ENCODE results near the gene ENOX1.

ENOX1 gene

GRCh38 chr13:43325636-43326035 lies 461.1 kb downstream of the ENOX1 start:
- DNase-seq (ENCODE audit: low read depth) = no peak
- TF ChIP-seq, protein P1, sequence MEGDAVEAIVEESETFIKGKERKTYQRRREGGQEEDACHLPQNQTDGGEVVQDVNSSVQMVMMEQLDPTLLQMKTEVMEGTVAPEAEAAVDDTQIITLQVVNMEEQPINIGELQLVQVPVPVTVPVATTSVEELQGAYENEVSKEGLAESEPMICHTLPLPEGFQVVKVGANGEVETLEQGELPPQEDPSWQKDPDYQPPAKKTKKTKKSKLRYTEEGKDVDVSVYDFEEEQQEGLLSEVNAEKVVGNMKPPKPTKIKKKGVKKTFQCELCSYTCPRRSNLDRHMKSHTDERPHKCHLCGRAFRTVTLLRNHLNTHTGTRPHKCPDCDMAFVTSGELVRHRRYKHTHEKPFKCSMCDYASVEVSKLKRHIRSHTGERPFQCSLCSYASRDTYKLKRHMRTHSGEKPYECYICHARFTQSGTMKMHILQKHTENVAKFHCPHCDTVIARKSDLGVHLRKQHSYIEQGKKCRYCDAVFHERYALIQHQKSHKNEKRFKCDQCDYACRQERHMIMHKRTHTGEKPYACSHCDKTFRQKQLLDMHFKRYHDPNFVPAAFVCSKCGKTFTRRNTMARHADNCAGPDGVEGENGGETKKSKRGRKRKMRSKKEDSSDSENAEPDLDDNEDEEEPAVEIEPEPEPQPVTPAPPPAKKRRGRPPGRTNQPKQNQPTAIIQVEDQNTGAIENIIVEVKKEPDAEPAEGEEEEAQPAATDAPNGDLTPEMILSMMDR (IDR thresholded peaks at IDR 0.05; ENCODE audit: control insufficient read depth, insufficient read depth, low read depth, low read length, missing control alignments) = no peak
- H3K4me3 ChIP-seq (ENCODE audit: control insufficient read depth, low read depth, low read length) = no peak overlapping the region

GRCh38 chr13:43324129-43324528 lies 462.6 kb downstream of the ENOX1 start:
- TF ChIP-seq, protein P1 (IDR thresholded peaks at IDR 0.05; ENCODE audit: control insufficient read depth, insufficient read depth, low read depth, low read length, missing control alignments) = no peak
- H3K4me3 ChIP-seq (ENCODE audit: control insufficient read depth, low read depth, low read length) = no peak overlapping the region
- DNase-seq (ENCODE audit: low read depth) = no peak

DNA sequence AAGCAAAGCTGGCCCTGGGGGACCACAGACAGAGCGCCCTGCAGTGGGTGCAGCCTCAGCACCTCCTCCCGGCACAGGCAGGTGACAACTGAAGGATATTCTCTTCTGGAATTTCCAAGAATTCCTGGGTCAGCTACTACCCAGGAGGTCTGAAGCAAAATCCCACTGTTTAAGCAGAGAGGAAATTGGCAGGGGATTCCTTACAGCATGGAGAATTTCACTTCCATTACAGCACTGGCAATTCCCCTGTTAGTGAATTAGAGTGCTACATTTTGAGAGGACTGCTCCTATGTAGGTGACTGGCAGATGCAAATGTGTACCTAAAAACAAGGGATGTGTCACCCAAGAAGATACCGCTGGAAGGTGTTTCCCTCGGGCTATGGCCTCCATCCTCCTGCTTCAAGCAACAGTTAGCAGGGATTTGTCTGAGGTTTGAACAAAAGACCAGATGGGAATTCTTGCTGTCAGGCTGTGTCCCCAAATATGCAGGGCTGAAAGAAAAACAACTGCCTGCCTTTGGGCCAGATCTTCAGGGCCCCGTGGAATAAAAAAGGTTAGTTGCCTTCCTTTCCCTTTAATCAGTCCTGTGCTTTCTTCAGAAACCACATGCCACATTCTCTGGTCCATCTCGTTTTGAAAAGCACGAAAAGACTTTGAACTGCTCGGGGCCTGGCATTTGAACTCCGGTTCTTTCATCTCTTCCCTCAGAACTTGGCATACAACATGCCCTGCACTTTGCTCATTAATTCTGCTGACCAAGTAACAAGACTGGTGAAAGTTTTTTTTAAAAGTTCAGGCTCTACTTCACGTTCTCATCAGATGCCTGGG lies 466.9 kb downstream of the ENOX1 start:
- no peak overlapping the region for H3K4me3 ChIP-seq (ENCODE audit: control insufficient read depth, low read depth, low read length)
- TF ChIP-seq, protein P1 (IDR thresholded peaks at IDR 0.05; ENCODE audit: control insufficient read depth, insufficient read depth, low read depth, low read length, missing control alignments) = no peak
- DNase-seq (ENCODE audit: low read depth) = no peak

- H3K4me3 ChIP-seq (ENCODE audit: control insufficient read depth, low read depth, low read length) = no peak overlapping the region; the same call in 1 of the 2 replicates
- TF ChIP-seq, protein P1 (IDR thresholded peaks at IDR 0.05; ENCODE audit: control insufficient read depth, insufficient read depth, low read depth, low read length, missing control alignments) = no peak
- DNase-seq (ENCODE audit: low read depth) = no peak
Observed at GRCh38 chr13:43316946-43317353, 469.8 kb downstream of the ENOX1 start.

DNA sequence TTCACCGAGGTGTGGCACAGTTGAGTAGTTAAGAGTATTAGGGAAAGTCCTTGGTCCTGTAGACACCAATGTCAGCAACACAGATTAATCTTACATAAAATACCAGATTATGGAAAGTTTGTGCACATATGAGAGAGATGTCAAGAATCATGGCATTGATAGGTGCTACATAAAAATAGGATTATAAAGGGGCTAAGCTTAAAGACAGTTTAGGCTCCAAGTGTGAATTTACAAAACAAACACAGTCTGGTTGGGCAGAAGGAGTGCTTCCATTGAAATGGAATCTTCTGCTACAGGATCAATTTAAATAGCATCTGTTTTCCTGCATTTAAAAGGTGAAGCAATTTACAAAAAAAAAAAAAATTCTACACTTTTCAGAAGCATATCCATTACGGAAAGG lies 470.5 kb downstream of the ENOX1 start:
- no peak overlapping the region for H3K4me3 ChIP-seq (ENCODE audit: control insufficient read depth, low read depth, low read length)
- TF ChIP-seq, protein P1 (IDR thresholded peaks at IDR 0.05; ENCODE audit: control insufficient read depth, insufficient read depth, low read depth, low read length, missing control alignments) = no peak
- no peak for DNase-seq (ENCODE audit: low read depth)

- DNase-seq (ENCODE audit: low read depth) = no peak
- H3K4me3 ChIP-seq (ENCODE audit: control insufficient read depth, low read depth, low read length) = no peak overlapping the region
- TF ChIP-seq, protein P1 (IDR thresholded peaks at IDR 0.05; ENCODE audit: control insufficient read depth, insufficient read depth, low read depth, low read length, missing control alignments) = no peak
Observed at GRCh38 chr13:43315522-43315921, 471.2 kb downstream of the ENOX1 start.

Data from AG09309 (cell line).